Activated CD8-positive, alpha-beta memory T cell treated with anti-CD3 and anti-CD28 coated beads for 4 hours (primary cell): ENCODE results near the gene STXBP4.

Experiments
- DNase-seq, 2 donors: peaks; one replicate each; pipeline ENCODE4 v3.0.0-alpha.2; 2020; ENCODE audit warnings: low read depth in 2 of 2

The STXBP4 gene, protein sequence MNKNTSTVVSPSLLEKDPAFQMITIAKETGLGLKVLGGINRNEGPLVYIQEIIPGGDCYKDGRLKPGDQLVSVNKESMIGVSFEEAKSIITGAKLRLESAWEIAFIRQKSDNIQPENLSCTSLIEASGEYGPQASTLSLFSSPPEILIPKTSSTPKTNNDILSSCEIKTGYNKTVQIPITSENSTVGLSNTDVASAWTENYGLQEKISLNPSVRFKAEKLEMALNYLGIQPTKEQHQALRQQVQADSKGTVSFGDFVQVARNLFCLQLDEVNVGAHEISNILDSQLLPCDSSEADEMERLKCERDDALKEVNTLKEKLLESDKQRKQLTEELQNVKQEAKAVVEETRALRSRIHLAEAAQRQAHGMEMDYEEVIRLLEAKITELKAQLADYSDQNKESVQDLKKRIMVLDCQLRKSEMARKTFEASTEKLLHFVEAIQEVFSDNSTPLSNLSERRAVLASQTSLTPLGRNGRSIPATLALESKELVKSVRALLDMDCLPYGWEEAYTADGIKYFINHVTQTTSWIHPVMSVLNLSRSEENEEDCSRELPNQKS

DNA sequence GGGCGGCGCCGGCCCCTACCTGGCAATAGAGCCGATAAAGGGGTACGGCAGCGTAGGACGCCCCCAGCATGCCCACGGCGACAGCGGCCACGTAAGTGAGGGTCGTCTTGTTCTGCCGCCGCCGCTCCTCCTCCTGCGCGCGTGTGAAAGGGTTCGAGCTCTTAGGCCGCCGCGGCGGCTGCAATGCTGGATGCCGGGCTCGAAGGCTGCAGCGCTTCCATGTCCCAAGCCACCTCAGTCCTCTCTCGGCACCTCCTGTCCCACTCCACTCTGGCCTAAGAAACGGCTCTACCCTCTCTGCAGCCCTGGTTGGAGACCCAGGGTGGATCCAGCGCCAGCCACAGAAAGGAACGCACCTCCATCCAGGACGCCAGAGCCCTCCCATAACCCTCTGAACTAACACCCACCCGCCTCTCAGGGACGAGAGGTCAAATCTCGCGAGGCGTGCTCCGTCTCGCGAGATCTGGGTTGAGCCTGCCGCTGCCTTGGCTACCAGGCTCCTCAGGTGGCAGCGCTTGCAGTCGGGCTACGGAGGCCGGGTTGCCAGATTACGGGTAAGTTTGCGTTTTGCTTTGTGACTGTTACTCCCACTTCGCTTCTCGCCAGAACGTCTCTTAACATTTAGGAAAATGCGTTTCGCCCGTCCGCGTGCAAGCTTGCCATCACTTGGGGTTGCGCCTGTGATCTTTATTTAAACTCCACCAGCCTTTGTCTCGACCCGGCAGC is at the start of gene STXBP4, which contains the start of gene COX11:
STXBP4 (plus strand) TSS at position 504 of the 726 bp plus-strand sequence. CDS start 17,455 bp downstream, outside the sequence.
COX11 (minus strand) TSS at position 393 of the 726 bp plus-strand sequence; CDS start at position 385, 8 bp downstream.
- DNase-seq = peak; percentile 81 to 88

DNA sequence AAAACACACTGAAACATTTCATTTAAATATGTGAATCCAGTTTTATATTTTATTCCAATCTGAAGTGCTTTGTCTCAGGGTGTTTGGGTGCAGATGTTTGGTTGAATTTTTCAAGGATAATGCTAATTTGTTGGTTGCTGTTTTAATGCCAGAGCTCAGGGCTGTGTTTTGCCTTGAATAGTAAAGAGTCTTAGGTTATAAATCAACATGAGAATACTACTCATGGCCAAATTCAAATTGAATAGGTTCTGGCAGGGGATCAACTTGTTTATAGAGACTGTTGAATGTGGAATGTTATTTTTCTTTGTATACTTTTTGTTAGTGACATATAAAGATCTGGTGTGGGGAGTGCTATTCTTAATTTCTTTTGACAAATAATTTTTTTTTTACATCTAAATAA is 49.1 kb upstream of the STXBP4 start:
- no peak for DNase-seq

DNA sequence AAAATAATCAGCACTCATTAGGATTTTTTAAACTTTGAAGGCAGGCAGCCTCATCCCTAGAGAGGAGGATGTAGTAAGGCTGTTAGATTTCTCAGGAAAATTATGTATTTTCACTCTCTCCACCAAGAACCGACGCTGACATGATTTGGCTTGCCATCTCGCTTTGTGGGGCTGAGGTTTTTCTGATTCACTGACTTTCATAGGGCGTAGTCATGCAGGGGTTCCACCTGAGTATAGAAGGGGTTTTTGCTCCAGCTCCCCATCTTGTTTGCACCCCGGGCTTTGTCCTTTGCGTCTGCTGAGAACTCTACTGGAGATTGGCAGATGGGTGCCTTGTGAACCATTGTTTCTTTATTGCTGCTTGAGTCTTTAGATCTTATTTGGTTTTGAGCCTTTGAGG is 47.7 kb upstream of the STXBP4 start:
- no peak for DNase-seq

DNA sequence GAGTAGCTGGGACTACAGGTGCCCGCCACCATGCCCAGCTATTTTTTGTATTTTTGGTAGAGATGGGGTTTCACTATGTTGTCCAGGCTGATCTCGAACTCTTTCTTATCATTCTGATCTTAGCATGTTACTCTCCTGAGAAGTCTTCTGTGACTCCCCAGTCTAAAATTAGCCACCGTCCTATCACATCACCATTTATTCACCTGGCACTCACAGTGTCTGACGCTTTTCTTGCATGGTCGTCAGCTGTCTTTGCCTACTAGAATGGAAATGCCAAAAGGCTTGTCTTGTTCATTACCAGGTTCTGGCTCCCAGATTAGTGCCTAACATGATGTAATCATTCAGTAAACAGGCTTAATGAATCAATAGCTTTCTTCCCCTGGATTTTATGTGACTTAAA is 44.2 kb upstream of the STXBP4 start:
- DNase-seq = no peak

DNA sequence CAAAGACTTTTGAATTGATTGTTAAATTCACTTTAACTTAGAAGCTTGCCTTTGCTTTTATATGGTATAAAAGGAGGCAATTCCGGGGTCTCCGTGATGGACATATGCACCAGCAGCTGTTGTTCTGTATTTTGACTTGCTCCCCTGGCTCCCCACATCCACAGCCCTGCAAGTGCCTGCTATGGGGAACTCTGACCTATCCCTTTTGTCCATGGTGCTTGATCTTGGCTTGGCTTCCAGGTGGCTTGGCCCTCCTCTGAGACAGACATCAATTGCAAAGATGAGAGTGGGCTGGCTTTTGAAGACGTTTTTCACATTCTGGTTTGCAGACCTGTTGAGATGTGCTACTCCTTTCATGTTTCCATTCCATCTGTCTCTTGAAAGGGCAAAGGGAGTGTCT is 41.0 kb upstream of the STXBP4 start:
- no peak for DNase-seq

DNA sequence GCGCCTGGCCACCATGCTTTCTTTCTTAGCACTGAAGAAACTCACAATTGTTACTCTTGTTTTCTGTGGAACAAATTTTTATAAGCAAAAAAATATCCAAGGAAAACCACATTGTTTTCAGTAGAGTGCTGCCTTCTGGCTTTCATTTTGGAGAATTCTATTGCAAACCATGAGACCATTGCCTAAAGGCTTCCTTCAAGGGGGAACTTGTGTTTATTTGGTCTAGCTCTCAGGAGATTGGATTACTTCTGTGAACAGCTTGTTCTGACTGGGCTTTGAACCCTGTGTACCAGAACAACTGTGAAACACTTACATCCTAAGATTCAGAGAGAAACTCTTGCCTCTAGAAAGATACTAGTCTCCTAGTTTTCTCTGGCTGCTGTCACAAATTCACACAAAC is 35.9 kb upstream of the STXBP4 start:
- no peak for DNase-seq

- no peak for DNase-seq
These were observed 34.6 kb upstream of the STXBP4 start for GRCh38 chr17:54933921-54934320.

DNA sequence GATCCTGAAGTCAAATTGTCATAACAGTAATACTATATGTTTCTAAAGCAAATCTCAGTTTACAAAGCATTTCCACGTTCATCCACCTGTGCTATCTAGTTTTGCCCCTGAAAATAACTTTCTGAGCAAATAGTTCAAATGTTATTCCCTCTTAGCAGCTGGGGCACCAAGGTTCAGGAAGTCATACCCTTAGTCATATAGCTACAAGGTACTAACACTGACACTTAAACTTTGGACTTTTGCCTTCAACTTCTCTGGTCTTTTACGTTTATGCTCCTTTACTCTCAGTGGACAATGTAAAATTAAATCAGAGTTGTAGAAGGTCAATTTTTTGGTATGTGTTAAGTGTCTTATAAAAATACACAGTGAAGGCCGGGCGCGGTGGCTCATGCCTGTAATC is 33.1 kb upstream of the STXBP4 start:
- DNase-seq = no peak

- DNase-seq = no peak
These were observed 31.5 kb upstream of the STXBP4 start for GRCh38 chr17:54937018-54937417.

GRCh38 chr17:54937426-54937825 is 31.1 kb upstream of the STXBP4 start:
- DNase-seq = no peak

DNA sequence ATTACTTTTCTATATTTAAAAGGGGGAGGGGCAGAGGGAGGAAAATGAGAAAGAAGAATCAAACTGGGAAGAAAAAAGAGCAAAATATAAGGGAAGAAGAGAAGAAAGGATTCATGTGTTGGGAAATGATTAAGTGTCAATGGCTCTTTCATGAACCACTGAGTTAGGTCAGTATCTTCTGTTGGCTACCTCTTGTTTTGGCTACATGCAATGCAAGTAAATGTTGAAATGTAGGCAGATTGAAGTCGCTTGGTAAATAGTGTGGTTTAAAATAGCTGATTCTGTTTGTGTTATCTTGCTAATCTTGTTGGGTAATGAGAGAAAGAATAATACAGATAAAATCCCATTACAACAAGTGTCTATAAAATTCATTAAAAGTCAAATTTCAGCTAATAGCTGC is 27.3 kb upstream of the STXBP4 start:
- DNase-seq = no peak

- DNase-seq = no peak
These were observed 23.8 kb upstream of the STXBP4 start for GRCh38 chr17:54944796-54945195.

GRCh38 chr17:54945231-54945630 is 23.3 kb upstream of the STXBP4 start:
- no peak for DNase-seq

GRCh38 chr17:54945671-54946070 is 22.9 kb upstream of the STXBP4 start:
- DNase-seq = no peak

DNA sequence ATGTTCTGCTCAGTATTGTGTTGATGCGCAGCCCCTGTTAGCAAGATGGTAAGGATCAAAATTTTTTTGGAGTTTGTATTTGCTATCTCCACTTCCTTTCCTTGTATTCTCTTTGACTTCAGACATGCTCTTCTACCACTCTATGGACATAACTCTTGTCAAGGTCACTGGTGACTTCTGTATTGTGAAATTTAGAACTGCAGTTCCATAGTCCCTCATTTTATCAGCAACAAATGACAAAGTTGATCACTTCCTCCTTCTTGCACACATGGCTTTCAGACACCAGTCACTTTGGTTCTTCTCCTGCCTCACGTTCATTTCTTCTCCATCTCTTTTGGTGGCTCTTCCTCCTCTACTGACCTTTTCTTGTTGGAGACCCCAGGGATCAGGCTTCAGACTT is 21.2 kb upstream of the STXBP4 start:
- no peak for DNase-seq

- no peak for DNase-seq
These were observed 20.2 kb upstream of the STXBP4 start for GRCh38 chr17:54948380-54948779.

GRCh38 chr17:54950116-54950515 is 18.4 kb upstream of the STXBP4 start:
- no peak for DNase-seq

DNA sequence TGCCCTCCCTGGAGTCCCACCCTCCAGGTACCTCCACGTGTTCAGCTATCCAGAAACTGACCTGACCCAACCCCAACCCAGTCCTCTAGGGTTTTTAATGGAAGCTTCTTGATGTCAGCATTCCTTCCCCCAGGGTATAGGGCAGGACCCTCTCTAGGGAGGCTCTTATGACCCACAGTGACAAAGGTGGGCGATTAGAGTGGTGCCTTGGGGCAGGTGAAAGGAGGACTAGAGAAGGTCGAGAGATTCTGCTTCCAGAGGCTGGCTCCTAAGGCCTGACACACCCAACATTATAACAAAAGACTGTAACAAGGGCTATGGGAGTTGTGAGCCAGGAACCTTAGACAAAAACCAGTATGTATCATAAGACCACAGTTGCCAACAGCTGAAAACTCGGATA is 17.3 kb upstream of the STXBP4 start:
- DNase-seq = no peak

- no peak for DNase-seq
These were observed 11.8 kb upstream of the STXBP4 start for GRCh38 chr17:54956791-54957190.

DNA sequence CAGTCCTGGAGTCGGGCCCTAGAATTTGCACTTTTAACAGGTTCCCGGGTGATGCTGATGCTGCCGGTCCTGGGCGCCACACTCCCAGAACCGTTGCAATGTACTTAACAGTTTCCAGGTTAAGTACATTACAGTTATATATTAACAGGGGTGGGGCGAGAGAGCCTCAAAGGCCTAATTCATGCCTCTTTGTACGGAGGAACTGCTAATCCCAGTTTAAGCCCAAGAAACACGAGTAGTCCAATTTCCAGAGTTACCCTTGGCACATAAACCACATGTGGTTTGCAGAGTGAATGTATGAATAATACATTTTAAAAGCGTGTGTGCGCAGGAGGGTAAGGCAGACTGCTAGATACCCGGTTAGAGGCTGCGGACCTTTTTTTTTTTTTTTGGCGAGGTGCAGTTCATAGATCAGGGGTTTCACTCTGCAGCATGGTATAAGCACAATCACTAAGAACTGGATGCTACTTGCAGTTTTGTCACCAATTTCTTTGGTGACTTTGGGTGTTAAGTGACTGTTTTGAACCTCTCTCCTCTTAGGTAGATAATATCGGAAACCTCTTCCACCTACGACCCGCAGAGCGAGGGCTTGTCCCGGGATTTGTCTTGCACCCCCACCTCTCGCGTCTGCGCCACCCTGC is 824 bp upstream of the STXBP4 start:
- peak in 1 of 2 donors; percentile 18 for DNase-seq

DNA sequence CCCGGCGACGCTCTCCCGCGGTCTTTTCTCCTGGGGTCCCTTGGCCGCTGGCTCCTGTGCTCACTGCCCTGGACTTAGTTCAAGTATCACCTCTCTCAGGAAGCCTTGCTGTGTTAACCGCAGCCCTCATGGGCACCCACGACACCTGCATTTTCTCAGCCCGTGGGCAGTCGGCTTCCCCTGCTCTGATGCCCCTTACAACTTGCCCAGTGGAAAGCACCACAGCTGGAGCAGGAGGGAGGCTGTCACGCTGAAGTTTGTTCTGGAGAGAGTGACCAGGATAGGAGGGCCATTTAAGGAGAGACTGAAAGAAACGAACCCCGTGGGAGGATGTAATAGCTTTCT is 395 bp downstream of the STXBP4 start:
- peak in 1 of 2 donors; percentile 8 for DNase-seq
